Fibroblast of peridontal ligament (primary cell): ENCODE results near the gene FBXW2.

Experiments used
- DNase-seq: peaks from one replicate; pipeline ENCODE4 v3.0.0-alpha.2; 2010; ENCODE audit errors: extremely low read depth

The FBXW2 gene

DNA sequence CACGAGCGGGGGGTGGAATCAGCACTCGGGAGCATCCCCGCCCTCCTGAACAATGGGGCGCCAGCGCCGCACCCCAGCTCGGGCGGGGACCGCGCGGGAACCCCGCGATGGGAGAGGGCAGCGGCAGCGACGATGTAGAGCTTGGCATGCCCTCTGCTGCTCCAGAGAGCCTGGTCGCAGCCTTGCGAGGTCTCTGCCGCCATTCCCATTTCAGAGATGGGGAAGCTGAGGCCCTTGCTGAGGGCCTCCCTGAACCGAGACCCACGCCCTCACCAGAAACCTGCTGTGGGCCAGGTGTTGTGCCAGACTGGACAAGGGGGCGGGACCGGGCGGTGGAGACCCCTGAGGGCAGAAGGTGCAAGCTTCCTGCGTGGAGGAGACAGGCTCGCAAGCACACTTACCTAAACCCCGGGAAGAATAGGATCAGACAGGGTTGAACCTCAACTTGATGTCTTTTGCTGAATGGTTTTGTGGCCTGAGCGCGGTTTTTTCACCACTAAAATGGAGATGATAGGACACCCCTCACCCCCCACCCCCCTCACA is 78.3 kb downstream of the FBXW2 start:
- DNase-seq, result no peak

DNA sequence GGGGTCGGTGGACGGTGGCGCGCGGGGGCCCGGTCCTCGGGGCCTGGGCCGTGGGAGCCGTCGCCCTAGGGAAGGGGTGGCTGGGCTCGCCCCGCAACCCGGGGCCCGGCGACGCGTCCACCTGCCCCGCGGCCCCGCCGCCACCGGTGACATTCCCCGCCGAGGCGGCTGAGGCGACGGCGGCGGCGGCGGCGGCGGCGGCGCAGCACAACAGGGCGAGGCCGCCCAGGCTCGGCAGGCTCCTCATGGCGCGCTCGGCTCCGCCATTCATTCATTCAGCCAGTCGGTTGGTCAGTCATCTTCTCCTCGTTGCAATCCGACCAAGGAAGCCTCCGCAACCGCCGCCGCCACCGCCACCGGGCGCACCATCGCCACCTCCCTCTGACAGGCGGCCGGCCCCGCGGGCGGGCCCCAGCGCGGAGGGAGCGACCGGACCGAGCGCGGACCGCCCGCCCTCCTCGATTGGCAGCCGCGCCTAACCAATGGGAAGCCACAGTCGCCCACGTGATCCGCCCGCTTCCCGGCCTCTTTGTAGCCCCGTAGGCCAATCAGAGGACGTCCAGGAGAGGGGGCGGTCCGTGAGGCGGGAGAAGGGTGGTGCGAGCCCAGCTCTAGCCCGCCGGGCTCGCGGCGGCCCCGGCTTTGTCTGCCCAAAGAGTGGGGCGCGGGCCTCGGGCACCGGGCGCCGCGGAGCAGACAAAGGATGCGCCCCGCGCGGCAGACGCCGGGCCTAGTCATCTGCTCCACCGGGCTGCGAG is 78.9 kb downstream of the FBXW2 start, which contains the start of gene MEGF9:
MEGF9 (minus strand) TSS at position 383 of the 758 bp plus-strand sequence; CDS start at position 271, 112 bp downstream.
- DNase-seq, result peak; percentile 96

DNA sequence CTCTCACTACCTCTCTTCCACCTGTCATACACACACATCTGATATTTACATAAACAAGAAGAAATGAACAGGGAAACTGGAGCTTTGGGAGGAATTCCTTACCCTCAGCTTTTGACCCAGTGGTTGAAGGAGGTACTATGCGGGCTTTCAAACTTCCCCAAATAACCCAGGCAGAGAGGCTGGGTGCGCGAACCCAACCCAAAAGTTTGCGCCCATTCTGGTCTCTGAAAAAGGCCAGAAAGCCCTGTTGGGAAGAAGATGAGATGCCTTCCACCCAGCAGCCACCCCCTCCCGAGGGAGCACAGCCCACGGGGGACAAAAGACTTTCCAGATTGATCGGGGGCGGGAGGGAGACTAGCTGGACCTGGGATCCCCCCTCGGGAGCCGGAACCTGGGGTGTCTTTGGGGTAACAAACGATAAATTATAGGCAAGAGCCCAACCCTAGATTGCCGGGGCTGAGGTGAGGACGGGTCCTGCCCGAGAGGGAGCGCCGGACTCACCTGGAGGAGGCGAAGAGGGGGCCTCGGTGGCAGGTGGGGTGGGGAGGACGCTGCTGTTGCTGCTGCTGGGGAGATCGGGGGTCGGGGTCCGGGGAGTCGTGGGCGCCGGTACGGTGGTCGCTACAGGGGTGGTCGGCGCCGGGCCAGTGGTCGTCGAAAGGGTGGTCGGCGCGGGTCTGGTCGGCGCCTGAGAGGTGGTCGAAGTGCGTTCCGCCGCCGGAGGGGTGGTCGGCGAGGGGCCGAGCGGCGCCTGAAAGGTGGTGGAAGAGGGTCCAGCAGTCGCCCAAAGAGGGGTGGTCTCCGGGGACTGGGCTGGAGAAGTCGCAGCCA is 79.7 kb downstream of the FBXW2 start:
- no peak for DNase-seq

- no peak for DNase-seq
Observed at GRCh38 chr9:120712539-120713031, 80.6 kb downstream of the FBXW2 start.

- no peak for DNase-seq
Observed at GRCh38 chr9:120711841-120712538, 81.2 kb downstream of the FBXW2 start.

- no peak for DNase-seq
Observed at GRCh38 chr9:120711354-120711753, 81.9 kb downstream of the FBXW2 start.

- peak; percentile 87 for DNase-seq
Observed at GRCh38 chr9:120710110-120710981, 82.9 kb downstream of the FBXW2 start.

DNA sequence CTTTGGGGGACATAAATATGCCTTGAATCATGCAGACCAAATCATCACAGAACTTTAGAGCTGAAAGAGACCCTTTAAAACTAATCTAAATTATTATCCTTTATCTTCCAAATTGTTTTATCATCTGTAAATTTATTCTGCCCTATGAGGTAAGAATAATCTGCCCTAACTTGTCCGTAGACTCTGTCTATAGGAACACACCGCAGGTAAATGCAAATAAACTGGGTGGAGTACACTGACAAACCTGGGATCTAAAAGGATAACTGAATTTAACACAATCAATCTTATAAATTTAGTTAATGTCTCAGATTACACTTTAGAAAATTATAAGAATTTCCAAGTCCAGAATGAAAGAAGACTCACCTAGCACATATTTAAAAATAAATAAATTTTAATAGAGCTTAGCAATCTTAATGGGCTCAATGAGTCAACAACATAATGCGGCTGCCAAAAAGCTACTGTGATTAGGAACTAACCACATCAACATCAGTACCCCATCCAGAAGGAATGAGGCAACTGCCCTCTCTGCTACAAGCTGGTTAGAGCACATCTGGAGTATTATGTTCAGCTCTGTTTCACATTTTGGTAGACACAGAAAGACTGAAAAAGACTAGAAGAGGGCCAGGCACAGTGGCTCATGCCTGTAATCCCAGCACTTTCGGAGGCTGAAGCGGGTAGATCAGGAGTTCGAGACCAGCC is 84.5 kb downstream of the FBXW2 start:
- DNase-seq, result peak; percentile 85

DNA sequence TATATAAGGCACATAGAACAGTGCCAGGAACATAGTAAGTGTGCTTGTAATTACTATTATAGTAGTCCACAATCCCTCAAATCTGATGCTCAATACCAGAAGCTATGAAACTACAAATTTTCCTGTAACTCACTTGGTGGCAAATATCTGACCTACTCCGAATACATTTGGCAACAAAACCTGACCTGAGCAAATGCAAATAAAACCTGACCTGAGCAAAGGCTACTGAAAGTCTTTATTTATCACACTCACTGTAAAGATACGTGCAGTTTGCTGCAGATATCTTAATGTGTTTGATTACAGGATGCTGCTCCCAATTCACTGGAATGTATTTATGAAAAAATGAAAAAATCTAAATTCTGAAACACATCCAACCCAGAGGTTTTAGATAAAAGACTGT is 86.0 kb downstream of the FBXW2 start:
- DNase-seq, result no peak
